MM.1S (cell line): ENCODE measurements around the gene CFAP58.

Experiments used
- DNase-seq: peaks from one replicate; pipeline ENCODE4 v3.0.0-alpha.2; 2015
- H2AFZ ChIP-seq: fragments of 300-600 bp; sonication (generic); 2 replicates; pipeline ENCODE4 v1.6.0; 2016; ENCODE audit warnings: antibody characterized with exemption, low read length
- H3F3A ChIP-seq: fragments of 300-600 bp; sonication (generic); 2 replicates; pipeline ENCODE4 v1.6.1; 2016; ENCODE audit warnings: mild to moderate bottlenecking, antibody characterized with exemption, low read length, moderate library complexity, mixed read lengths; ENCODE audit not compliant: insufficient read depth
- H3K27ac ChIP-seq: fragments of 300-600 bp; sonication (generic); 2 replicates; pipeline ENCODE4 v1.5.1; 2016; ENCODE audit warnings: mild to moderate bottlenecking, low read length
- H3K27me3 ChIP-seq: fragments of 300-600 bp; sonication (generic); replicated peaks from 2 replicates; pipeline ENCODE4 v1.6.0; 2016; ENCODE audit warnings: low read length; ENCODE audit not compliant: insufficient read depth
- H3K36me3 ChIP-seq: fragments of 300-600 bp; sonication (generic); replicated peaks from 2 replicates; pipeline ENCODE4 v1.6.1; 2016; ENCODE audit warnings: mild to moderate bottlenecking, low read length, mixed read lengths; ENCODE audit not compliant: insufficient read depth
- H3K4me1 ChIP-seq: fragments of 300-600 bp; sonication (generic); 2 replicates; pipeline ENCODE4 v1.6.1; 2016; ENCODE audit warnings: low read length, mixed read lengths
- H3K4me2 ChIP-seq: fragments of 300-600 bp; sonication (generic); 2 replicates; pipeline ENCODE4 v1.6.0; 2016; ENCODE audit warnings: low read depth, low read length
- H3K4me3 ChIP-seq: fragments of 300-600 bp; sonication (generic); 2 replicates; pipeline ENCODE4 v1.5.1; 2016; ENCODE audit warnings: low read length, mixed read lengths
- H3K79me2 ChIP-seq: fragments of 300-600 bp; sonication (generic); 2 replicates; pipeline ENCODE4 v1.6.1; 2016; ENCODE audit warnings: mixed run types, low read length, mixed read lengths
- H3K9ac ChIP-seq: fragments of 300-600 bp; sonication (generic); 2 replicates; pipeline ENCODE4 v1.6.1; 2016; ENCODE audit warnings: low read length, mixed read lengths
- H3K9me2 ChIP-seq: fragments of 300-600 bp; sonication (generic); replicated peaks from 2 replicates; pipeline ENCODE4 v1.6.1; 2016; ENCODE audit warnings: mild to moderate bottlenecking, low read length, mixed read lengths; ENCODE audit not compliant: insufficient read depth
- H3K9me3 ChIP-seq: fragments of 300-600 bp; sonication (generic); replicated peaks from 2 replicates; pipeline ENCODE4 v1.6.1; 2016; ENCODE audit warnings: mild to moderate bottlenecking, low read length, mixed read lengths; ENCODE audit not compliant: insufficient read depth
- H4K20me1 ChIP-seq: fragments of 300-600 bp; sonication (generic); 2 replicates; pipeline ENCODE4 v1.6.1; 2016; ENCODE audit warnings: mild to moderate bottlenecking, low read length, moderate library complexity, mixed read lengths; ENCODE audit not compliant: insufficient read depth
- EZH2 ChIP-seq: fragments of 300-600 bp; sonication (generic); optimal IDR thresholded peaks from 2 replicates; pipeline ENCODE3; 2017; ENCODE audit warnings: low read depth, mild to moderate bottlenecking, antibody characterized with exemption, low read length, mixed read lengths
- EZH2phosphoT487 ChIP-seq: fragments of 300-600 bp; sonication (generic); IDR thresholded peaks from 2 replicates; pipeline ENCODE4 v1.6.1; 2018; ENCODE audit warnings: antibody characterized with exemption, low read length
- TF ChIP-seq, protein P1 (sequence below): fragments of 300-600 bp; sonication (generic); IDR thresholded peaks from 2 replicates; pipeline ENCODE4 v1.5.1; 2016; ENCODE audit warnings: antibody characterized with exemption, low read length, mixed read lengths

Gene CFAP58

DNA sequence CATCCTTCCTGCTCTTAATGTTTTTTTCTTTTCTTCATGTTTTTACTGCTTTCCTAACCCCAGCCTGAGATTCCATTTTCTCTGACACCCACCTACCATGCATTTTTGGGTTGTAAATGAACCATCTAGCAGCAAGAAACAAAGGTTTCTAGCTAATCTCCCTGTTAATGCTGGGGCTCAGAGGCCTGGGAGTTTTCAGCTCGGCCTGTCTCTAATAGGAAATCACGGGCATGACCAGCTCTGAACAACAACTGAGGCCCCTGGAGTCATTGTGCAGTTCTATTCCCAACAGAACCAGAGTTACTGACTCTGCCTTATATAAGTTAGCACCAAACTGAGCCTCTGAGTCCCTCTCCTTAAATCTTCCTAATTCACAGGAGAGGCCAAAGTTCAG is 134.8 kb downstream of the CFAP58 start:
- H3K36me3 ChIP-seq, result no peaks in the 10 kb centered on the region
- no peaks in the 10 kb centered on the region for H3K9me2 ChIP-seq
- no peak overlapping the region for H2AFZ ChIP-seq
- no peak overlapping the region for H3K4me3 ChIP-seq
- no peak for DNase-seq
- no peak overlapping the region for H3K9ac ChIP-seq
- no peaks in the 10 kb centered on the region for H3K4me1 ChIP-seq
- no peaks in the 10 kb centered on the region for H4K20me1 ChIP-seq
- no peaks in the 10 kb centered on the region for H3K27me3 ChIP-seq
- H3F3A ChIP-seq, result no peaks in the 10 kb centered on the region
- TF ChIP-seq, protein P1, sequence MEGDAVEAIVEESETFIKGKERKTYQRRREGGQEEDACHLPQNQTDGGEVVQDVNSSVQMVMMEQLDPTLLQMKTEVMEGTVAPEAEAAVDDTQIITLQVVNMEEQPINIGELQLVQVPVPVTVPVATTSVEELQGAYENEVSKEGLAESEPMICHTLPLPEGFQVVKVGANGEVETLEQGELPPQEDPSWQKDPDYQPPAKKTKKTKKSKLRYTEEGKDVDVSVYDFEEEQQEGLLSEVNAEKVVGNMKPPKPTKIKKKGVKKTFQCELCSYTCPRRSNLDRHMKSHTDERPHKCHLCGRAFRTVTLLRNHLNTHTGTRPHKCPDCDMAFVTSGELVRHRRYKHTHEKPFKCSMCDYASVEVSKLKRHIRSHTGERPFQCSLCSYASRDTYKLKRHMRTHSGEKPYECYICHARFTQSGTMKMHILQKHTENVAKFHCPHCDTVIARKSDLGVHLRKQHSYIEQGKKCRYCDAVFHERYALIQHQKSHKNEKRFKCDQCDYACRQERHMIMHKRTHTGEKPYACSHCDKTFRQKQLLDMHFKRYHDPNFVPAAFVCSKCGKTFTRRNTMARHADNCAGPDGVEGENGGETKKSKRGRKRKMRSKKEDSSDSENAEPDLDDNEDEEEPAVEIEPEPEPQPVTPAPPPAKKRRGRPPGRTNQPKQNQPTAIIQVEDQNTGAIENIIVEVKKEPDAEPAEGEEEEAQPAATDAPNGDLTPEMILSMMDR, result no peak
- no peak for TF ChIP-seq EZH2
- no peak for TF ChIP-seq EZH2phosphoT487
- H3K27ac ChIP-seq, result no peak overlapping the region
- no peaks in the 10 kb centered on the region for H3K79me2 ChIP-seq
- H3K9me3 ChIP-seq, result no peaks in the 10 kb centered on the region
- H3K4me2 ChIP-seq, result no peak overlapping the region

GRCh38 chr10:104492329-104492940 is 138.8 kb downstream of the CFAP58 start:
- no peaks in the 10 kb centered on the region for H3K79me2 ChIP-seq
- H3K36me3 ChIP-seq, result no peaks in the 10 kb centered on the region
- H3K4me1 ChIP-seq, result no peaks in the 10 kb centered on the region
- no peak for DNase-seq
- no peak overlapping the region for H3K27ac ChIP-seq
- H3K9me2 ChIP-seq, result no peaks in the 10 kb centered on the region
- no peaks in the 10 kb centered on the region for H3K27me3 ChIP-seq
- H3K9ac ChIP-seq, result no peak overlapping the region
- TF ChIP-seq, protein P1, result no peak
- no peak for TF ChIP-seq EZH2phosphoT487
- no peak for TF ChIP-seq EZH2
- H3K9me3 ChIP-seq, result no peaks in the 10 kb centered on the region
- H4K20me1 ChIP-seq, result no peaks in the 10 kb centered on the region
- H2AFZ ChIP-seq, result no peak overlapping the region
- no peak overlapping the region for H3K4me3 ChIP-seq
- H3K4me2 ChIP-seq, result no peak overlapping the region
- no peaks in the 10 kb centered on the region for H3F3A ChIP-seq

DNA sequence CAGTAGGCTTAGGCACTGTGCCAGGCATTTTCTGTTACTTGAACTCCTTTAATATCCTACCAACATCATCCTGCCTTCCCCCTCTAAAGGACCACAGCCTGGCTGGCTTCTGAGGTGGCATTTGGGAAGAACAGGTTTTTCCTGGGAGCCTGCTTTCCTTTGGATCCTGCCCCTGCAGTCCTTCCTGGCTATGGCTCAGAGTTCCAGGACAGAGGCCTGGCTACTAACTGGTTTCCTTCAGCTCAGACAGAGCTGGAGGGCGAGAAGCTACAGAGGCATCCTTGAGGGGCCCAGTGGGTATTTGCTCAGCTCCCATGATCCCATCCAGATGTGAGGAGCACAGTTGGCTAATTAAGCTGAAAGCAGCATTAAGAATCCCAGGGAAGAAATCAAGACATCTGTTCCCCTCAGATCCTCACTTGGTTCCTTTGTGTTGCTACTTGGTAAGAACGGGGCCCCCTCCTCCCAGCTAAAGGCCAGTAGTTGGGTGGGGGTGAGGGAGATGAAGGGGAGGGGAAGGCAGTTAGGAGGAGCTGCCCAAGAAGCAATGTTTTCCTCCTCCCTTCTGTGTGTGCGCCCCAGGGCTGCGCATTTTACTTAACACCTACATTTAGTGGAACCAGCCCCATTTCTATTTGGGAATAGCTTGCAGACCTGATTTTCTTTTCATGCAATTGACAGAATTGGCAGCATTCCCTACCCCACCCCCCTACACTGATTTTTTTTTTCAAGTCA is 144.9 kb downstream of the CFAP58 start:
- Histone ChIP-seq H3F3A (no peaks in the 10 kb centered on the region), H3K36me3 (no peaks in the 10 kb centered on the region), H3K9ac (no peak overlapping the region), H3K79me2 (no peaks in the 10 kb centered on the region), H3K4me2 (no peak overlapping the region), H3K9me2 (no peaks in the 10 kb centered on the region), H2AFZ (no peak overlapping the region), H3K4me3 (no peak overlapping the region), H3K9me3 (no peaks in the 10 kb centered on the region), H3K27ac (no peak overlapping the region), H3K27me3 (no peaks in the 10 kb centered on the region), H4K20me1 (no peaks in the 10 kb centered on the region), H3K4me1 (no peaks in the 10 kb centered on the region)
- DNase-seq, result no peak
- TF ChIP-seq EZH2phosphoT487 (no peak), EZH2 (no peak)
- TF ChIP-seq, protein P1, result no peak
